ENCODE measurements around the gene SLC23A2.
"Not testable (repeated sequence)": the region's sequence is repeated elsewhere in the genome, so short reads cannot be mapped to it uniquely, and the experiment has no call there.

SLC23A2 gene

GRCh38 chr20:4929686-4930397 lies 71.5 kb downstream of the SLC23A2 start:
- DNase-seq: no peak

- no peak for DNase-seq
Measured at GRCh38 chr20:4926531-4927156, 74.7 kb downstream of the SLC23A2 start.

GRCh38 chr20:4925842-4926530 lies 75.3 kb downstream of the SLC23A2 start:
- peak; percentile 45 for DNase-seq

GRCh38 chr20:4924446-4924845 lies 76.9 kb downstream of the SLC23A2 start:
- DNase-seq: no peak

- DNase-seq: no peak
Measured at GRCh38 chr20:4924032-4924431, 77.3 kb downstream of the SLC23A2 start.

- DNase-seq: no peak
Measured at GRCh38 chr20:4922186-4922585, 79.1 kb downstream of the SLC23A2 start.

- DNase-seq: not testable (repeated sequence)
Measured at GRCh38 chr20:4921271-4921670, 80.0 kb downstream of the SLC23A2 start.

- DNase-seq: no peak
Measured at GRCh38 chr20:4920655-4921054, 80.7 kb downstream of the SLC23A2 start.

GRCh38 chr20:4920131-4920530 lies 81.2 kb downstream of the SLC23A2 start:
- DNase-seq: no peak

GRCh38 chr20:4919047-4919704 lies 82.1 kb downstream of the SLC23A2 start:
- DNase-seq: no peak

- no peak for DNase-seq
Measured at GRCh38 chr20:4918473-4918872, 82.8 kb downstream of the SLC23A2 start.

GRCh38 chr20:4916971-4917881 lies 84.1 kb downstream of the SLC23A2 start:
- DNase-seq: no peak

GRCh38 chr20:4913147-4913546 lies 88.2 kb downstream of the SLC23A2 start:
- DNase-seq: no peak

GRCh38 chr20:4912380-4913142 lies 88.7 kb downstream of the SLC23A2 start:
- DNase-seq: no peak

- no peak for DNase-seq
Measured at GRCh38 chr20:4910951-4911350, 90.4 kb downstream of the SLC23A2 start.

- no peak for DNase-seq
Measured at GRCh38 chr20:4905613-4906012, 95.7 kb downstream of the SLC23A2 start.

GRCh38 chr20:4905195-4905594 lies 96.1 kb downstream of the SLC23A2 start:
- DNase-seq: no peak

- no peak for DNase-seq
Measured at GRCh38 chr20:4904127-4904860, 97.0 kb downstream of the SLC23A2 start.

GRCh38 chr20:4902788-4903187 lies 98.5 kb downstream of the SLC23A2 start:
- no peak for DNase-seq

- no peak for DNase-seq
Measured at GRCh38 chr20:4901031-4901818, 100.1 kb downstream of the SLC23A2 start.

Data from HCEC 1CT (cell line).